ENCODE measurements around the gene SPOP. TPM values are rescaled to one million over a fixed set of nuclear protein-coding genes. Genes with fewer than 3 reads are reported as not detected.

SPOP gene
- total RNA-seq, 6 experiments from 2014 or later, result 53.2 to 60.6 (median 55.6) TPM

DNA sequence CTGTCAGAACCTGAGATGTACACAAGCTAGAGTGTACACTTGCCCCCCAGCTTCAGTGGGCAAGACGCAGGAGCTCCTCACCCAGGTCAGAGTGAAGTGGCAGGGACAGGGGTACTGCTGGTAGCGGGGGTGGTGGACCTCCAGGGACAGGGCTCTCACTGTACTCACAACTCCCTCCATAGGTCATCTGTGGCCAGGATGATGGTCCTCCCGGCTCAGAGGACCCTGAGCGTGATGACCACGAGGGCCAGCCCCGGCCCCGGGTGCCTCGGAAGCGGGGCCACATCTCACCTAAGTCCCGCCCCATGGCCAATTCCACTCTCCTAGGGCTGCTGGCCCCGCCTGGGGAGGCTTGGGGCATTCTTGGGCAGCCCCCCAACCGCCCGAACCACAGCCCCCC lies 99.5 kb downstream of the SPOP start:
- TF ChIP-seq, protein P1, sequence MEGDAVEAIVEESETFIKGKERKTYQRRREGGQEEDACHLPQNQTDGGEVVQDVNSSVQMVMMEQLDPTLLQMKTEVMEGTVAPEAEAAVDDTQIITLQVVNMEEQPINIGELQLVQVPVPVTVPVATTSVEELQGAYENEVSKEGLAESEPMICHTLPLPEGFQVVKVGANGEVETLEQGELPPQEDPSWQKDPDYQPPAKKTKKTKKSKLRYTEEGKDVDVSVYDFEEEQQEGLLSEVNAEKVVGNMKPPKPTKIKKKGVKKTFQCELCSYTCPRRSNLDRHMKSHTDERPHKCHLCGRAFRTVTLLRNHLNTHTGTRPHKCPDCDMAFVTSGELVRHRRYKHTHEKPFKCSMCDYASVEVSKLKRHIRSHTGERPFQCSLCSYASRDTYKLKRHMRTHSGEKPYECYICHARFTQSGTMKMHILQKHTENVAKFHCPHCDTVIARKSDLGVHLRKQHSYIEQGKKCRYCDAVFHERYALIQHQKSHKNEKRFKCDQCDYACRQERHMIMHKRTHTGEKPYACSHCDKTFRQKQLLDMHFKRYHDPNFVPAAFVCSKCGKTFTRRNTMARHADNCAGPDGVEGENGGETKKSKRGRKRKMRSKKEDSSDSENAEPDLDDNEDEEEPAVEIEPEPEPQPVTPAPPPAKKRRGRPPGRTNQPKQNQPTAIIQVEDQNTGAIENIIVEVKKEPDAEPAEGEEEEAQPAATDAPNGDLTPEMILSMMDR (IDR thresholded peaks at IDR 0.05), result no peak
- H3K4me3 Mint-ChIP-seq, result no peak overlapping the region
- H3K4me1 Mint-ChIP-seq (ENCODE audit: low read depth), result peaks cover 34% of the 10 kb centered on the region

DNA sequence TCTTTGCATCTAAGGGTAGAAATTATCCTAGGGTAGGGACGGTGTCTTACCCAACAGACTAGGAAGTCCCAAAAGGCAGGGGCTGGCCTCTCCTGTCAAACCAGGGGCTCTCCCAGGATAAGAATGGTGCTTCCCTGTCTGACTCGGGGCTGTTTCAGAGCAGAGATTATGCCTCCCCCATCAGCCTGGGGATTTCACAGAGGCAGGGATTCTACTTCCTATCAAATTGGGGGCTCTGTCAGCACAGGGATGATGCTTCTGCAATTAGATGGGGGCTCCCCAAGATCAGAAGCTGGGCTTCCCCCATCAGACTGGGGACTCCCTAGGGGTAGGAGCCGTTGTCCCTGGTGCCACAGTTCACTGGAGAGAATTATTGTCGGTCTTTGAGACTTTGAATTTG lies 99.9 kb downstream of the SPOP start:
- Mint-ChIP-seq H3K27ac (no peak overlapping the region), H3K27me3 (ENCODE audit: insufficient read depth) (peaks cover 11% of the 10 kb centered on the region), H3K36me3 (ENCODE audit: low read depth) (no peaks in the 10 kb centered on the region), H3K4me1 (ENCODE audit: low read depth) (peaks cover 33% of the 10 kb centered on the region), H3K4me3 (no peak overlapping the region), H3K9me3 (no peaks in the 10 kb centered on the region)
- no peak for DNase-seq
- TF ChIP-seq, protein P1 (IDR thresholded peaks at IDR 0.05), result no peak

More for the DNA sequence above, 99.5 kb downstream of the SPOP start:
- no peak for DNase-seq
- H3K27me3 Mint-ChIP-seq (ENCODE audit: insufficient read depth), result peaks cover 8% of the 10 kb centered on the region
- no peak overlapping the region for H3K27ac Mint-ChIP-seq
- H3K9me3 Mint-ChIP-seq, result no peaks in the 10 kb centered on the region
- no peaks in the 10 kb centered on the region for H3K36me3 Mint-ChIP-seq (ENCODE audit: low read depth)

DNA sequence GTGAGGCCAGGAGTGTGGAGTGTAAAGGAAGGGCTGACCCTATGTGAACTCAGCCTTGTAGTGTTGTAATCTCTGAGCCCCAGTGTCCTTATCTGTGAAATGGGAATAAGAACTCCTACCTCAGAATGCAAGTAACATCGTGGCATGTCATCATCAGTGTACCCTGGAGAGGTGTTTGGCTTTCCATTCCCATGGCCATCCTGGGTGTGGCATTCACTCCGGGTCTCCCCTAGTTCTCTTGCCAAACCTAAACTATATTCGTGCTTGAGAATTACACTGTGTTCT lies 100.3 kb downstream of the SPOP start:
- H3K27ac Mint-ChIP-seq, result no peak overlapping the region
- H3K36me3 Mint-ChIP-seq (ENCODE audit: low read depth), result no peaks in the 10 kb centered on the region
- TF ChIP-seq, protein P1 (IDR thresholded peaks at IDR 0.05), result no peak
- peaks cover 30% of the 10 kb centered on the region for H3K4me1 Mint-ChIP-seq (ENCODE audit: low read depth)
- no peak for DNase-seq
- peaks cover 14% of the 10 kb centered on the region for H3K27me3 Mint-ChIP-seq (ENCODE audit: insufficient read depth)
- no peaks in the 10 kb centered on the region for H3K9me3 Mint-ChIP-seq
- H3K4me3 Mint-ChIP-seq, result peak overlapping the region; percentile 87; the same call in 1 of the 2 replicates

DNA sequence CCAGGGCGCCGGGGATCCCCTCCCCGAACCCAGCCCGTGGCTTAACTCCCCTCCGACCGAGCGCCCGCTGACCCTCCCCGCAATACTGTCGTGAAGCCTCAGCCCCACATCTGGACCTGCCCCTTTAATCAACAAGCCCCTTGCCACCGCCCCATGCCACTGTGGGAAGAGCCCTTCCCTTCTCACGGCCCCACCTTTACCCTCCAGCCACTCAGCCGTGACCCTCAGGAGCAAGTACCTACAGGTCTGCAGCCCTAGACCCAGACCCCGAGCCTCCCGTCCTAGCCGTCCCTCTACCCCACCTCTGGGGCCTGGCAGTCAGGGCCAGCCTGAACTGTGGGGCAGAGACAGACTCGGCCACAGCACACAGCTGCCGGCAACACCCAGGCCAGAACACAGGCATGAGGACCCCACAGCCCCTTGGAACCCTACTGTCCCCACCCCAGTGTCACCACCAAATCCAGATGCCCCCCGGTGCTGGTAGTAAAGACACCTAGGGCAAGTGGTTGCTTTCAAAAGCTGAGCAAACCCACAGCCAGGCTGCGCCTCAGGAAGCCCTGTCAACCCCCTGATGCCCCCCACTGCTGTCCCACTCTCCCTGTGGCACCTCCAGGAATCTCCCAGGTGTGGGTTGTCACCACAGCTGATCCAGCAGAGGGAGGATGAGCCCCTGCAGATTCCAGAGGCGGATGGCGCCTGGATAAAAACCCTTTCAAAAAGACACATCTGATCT lies 100.8 kb downstream of the SPOP start:
- peak overlapping the region; percentile 87 for H3K4me3 Mint-ChIP-seq
- no peak overlapping the region for H3K27ac Mint-ChIP-seq
- no peak for DNase-seq
- peaks cover 25% of the 10 kb centered on the region for H3K4me1 Mint-ChIP-seq (ENCODE audit: low read depth)
- H3K36me3 Mint-ChIP-seq (ENCODE audit: low read depth), result no peaks in the 10 kb centered on the region
- TF ChIP-seq, protein P1 (IDR thresholded peaks at IDR 0.05), result no peak
- H3K9me3 Mint-ChIP-seq, result no peaks in the 10 kb centered on the region
- peaks cover 16% of the 10 kb centered on the region for H3K27me3 Mint-ChIP-seq (ENCODE audit: insufficient read depth)

DNA sequence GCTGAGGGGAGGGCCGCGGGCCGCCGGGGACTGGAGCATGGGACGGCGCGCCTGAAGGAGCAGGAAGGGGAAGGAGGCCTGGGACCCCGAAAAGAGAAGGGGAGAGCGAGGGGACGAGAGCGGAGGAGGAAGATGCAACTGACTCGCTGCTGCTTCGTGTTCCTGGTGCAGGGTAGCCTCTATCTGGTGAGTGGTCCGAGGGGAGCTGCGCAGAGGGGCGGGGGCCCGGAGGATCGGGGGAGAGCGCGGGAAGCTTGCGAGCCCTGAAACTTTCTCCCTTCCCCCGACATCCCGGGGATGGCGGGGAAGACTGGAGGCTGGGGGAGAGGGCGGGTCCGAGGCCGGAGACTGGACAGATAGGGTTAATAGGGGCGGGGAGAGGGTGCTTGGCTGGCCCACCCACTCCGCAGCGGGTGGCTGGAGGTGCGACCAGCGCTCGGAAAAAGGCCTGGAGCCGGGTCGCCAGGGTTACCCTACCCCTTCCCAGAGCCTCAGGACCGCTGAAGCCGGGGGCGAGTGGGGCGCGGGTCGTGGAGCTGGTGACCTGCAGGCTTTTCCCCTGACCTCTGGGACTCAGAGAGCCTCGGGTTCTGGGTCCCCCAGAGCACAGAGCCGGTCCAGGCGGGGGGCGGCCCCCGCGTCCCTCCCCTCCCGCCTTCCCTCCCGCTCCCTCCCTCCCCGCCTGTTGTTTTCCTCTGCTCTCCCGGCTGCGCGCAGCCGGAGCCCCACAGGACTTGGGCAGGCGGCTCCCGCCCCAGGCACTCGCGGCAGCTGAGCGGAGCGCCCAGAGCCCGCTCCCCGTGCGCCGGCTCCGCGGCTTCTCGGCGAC lies 101.6 kb downstream of the SPOP start:
- no peaks in the 10 kb centered on the region for H3K9me3 Mint-ChIP-seq
- peak overlapping the region; percentile 87 for H3K4me3 Mint-ChIP-seq
- H3K36me3 Mint-ChIP-seq (ENCODE audit: low read depth), result no peaks in the 10 kb centered on the region
- H3K4me1 Mint-ChIP-seq (ENCODE audit: low read depth), result peaks cover 22% of the 10 kb centered on the region
- peaks cover 17% of the 10 kb centered on the region for H3K27me3 Mint-ChIP-seq (ENCODE audit: insufficient read depth)
- H3K27ac Mint-ChIP-seq, result no peak overlapping the region
- DNase-seq, result no peak
- TF ChIP-seq, protein P1 (IDR thresholded peaks at IDR 0.05), result no peak
